Measurements from ENCODE around the gene ZNF581. TPM values are rescaled to one million over a fixed set of nuclear protein-coding genes. Genes with fewer than 3 reads are reported as not detected.

Gene ZNF581
- polyA plus RNA-seq, 3 donors: 25.1 to 31.6 (median 29.4) TPM

GRCh38 chr19:55659822-55660221, 16.4 kb downstream of the ZNF581 start:
- H3K4me1 Mint-ChIP-seq: peaks cover 31% of the 10 kb centered on the region
- peaks cover 26 to 40% of the 10 kb centered on the region in 2 donors for H3K4me1 ChIP-seq (ENCODE audit: control insufficient read depth in 1 of 2, insufficient read depth in 2 of 2, low read length in 2 of 2)
- peaks cover 96% of the 10 kb centered on the region for H4K20me1 ChIP-seq (ENCODE audit: insufficient read depth, low read length)
- H3K9me3 Mint-ChIP-seq: no peaks in the 10 kb centered on the region
- H3K27ac Mint-ChIP-seq: peak overlapping the region in 6 of 7 donors; percentile 51 to 84 (median 76)
- no peak overlapping the region for H3K4me2 ChIP-seq (replicated peaks; ENCODE audit: extremely low read depth, low read length, poor library complexity, severe bottlenecking)
- TF ChIP-seq CTCF (IDR thresholded peaks at IDR 0.05): no peak
- peak overlapping the region in 1 of 2 donors; percentile 54 for H3K27ac ChIP-seq (ENCODE audit: low read depth in 1 of 2, low read length in 2 of 2)
- WGBS (ENCODE audit: insufficient coverage): 92% methylated on average over 2 of the region's 9 CpGs
- H3K79me2 ChIP-seq (ENCODE audit: insufficient read depth, low read length): peaks cover 99% of the 10 kb centered on the region
- no peak for DNase-seq
- no peaks in the 10 kb centered on the region for H3K9me3 ChIP-seq (replicated peaks in 1 of 2; ENCODE audit: control insufficient read depth in 1 of 2, insufficient read depth in 1 of 2, low read length in 2 of 2)
- peaks cover 51 to 60% of the 10 kb centered on the region in 2 donors for H3K36me3 Mint-ChIP-seq
- H3K27me3 Mint-ChIP-seq (ENCODE audit: low read depth in 3 of 3): peaks cover 0 to 2% (median 1%) of the 10 kb centered on the region in 3 donors
- H3K4me3 Mint-ChIP-seq: no peak overlapping the region
- H3K4me3 ChIP-seq (replicated peaks in 1 of 3; ENCODE audit: low read depth in 2 of 3, low read length in 3 of 3): no peak overlapping the region
- peaks cover 51 to 73% of the 10 kb centered on the region in 2 donors for H3K36me3 ChIP-seq (replicated peaks in 1 of 2; ENCODE audit: control insufficient read depth in 1 of 2, insufficient read depth in 2 of 2, low read length in 2 of 2)
- H3K9ac ChIP-seq (ENCODE audit: insufficient read depth, low read length, poor library complexity, severe bottlenecking): no peak overlapping the region
- intact Hi-C loops (cut with micrococcal nuclease): loop anchor here in 1 of 2 donors (10.0 kb wide), 1 partner anchor 1465 kb away; the partner anchor contains the start of gene TSEN34
- no peak overlapping the region for H2AFZ ChIP-seq (ENCODE audit: insufficient read depth, low read depth, low read length, poor library complexity, severe bottlenecking)
- H3K27me3 ChIP-seq (ENCODE audit: control insufficient read depth in 2 of 2, insufficient read depth in 2 of 2, low read length in 2 of 2): no peaks in the 10 kb centered on the region

- peaks cover 54 to 63% of the 10 kb centered on the region in 2 donors for H3K36me3 Mint-ChIP-seq
- peaks cover 100% of the 10 kb centered on the region for H4K20me1 ChIP-seq (ENCODE audit: insufficient read depth, low read length)
- intact Hi-C loops (cut with micrococcal nuclease): no loop called here
- no peaks in the 10 kb centered on the region for H3K9me3 Mint-ChIP-seq
- H3K27ac Mint-ChIP-seq: peak overlapping the region in 2 of 7 donors; percentile 51 to 74
- no peaks in the 10 kb centered on the region for H3K9me3 ChIP-seq (replicated peaks in 1 of 2; ENCODE audit: control insufficient read depth in 1 of 2, insufficient read depth in 1 of 2, low read length in 2 of 2)
- peaks cover 0 to 2% (median under 1%) of the 10 kb centered on the region in 3 donors for H3K27me3 Mint-ChIP-seq (ENCODE audit: low read depth in 3 of 3)
- no peak overlapping the region for H3K4me2 ChIP-seq (replicated peaks; ENCODE audit: extremely low read depth, low read length, poor library complexity, severe bottlenecking)
- H3K27ac ChIP-seq (ENCODE audit: low read depth in 1 of 2, low read length in 2 of 2): peak overlapping the region in 1 of 2 donors; percentile 54
- no CpG with 5 or more reads among the region's 12 CpGs for WGBS (ENCODE audit: insufficient coverage)
- H3K4me1 ChIP-seq (ENCODE audit: control insufficient read depth in 1 of 2, insufficient read depth in 2 of 2, low read length in 2 of 2): peaks cover 26 to 40% of the 10 kb centered on the region in 2 donors
- H3K4me3 ChIP-seq (replicated peaks in 1 of 3; ENCODE audit: low read depth in 2 of 3, low read length in 3 of 3): no peak overlapping the region
- H3K79me2 ChIP-seq (ENCODE audit: insufficient read depth, low read length): peaks cover 97% of the 10 kb centered on the region
- no peak overlapping the region for H3K4me3 Mint-ChIP-seq
- H3K27me3 ChIP-seq (ENCODE audit: control insufficient read depth in 2 of 2, insufficient read depth in 2 of 2, low read length in 2 of 2): no peaks in the 10 kb centered on the region
- H2AFZ ChIP-seq (ENCODE audit: insufficient read depth, low read depth, low read length, poor library complexity, severe bottlenecking): no peak overlapping the region
- peaks cover 31% of the 10 kb centered on the region for H3K4me1 Mint-ChIP-seq
- peaks cover 55 to 79% of the 10 kb centered on the region in 2 donors for H3K36me3 ChIP-seq (replicated peaks in 1 of 2; ENCODE audit: control insufficient read depth in 1 of 2, insufficient read depth in 2 of 2, low read length in 2 of 2)
- no peak overlapping the region for H3K9ac ChIP-seq (ENCODE audit: insufficient read depth, low read length, poor library complexity, severe bottlenecking)
- DNase-seq: no peak
- no peak for TF ChIP-seq CTCF (IDR thresholded peaks at IDR 0.05)
These were observed 17.0 kb downstream of the ZNF581 start for GRCh38 chr19:55660404-55660803.

All from CD14-positive monocyte (primary cell).